ENCODE measurements around the gene UBE2J2. TPM values are rescaled to one million over a fixed set of nuclear protein-coding genes. Genes with fewer than 3 reads are reported as not detected.
A peak's percentile ranks its signal among the peaks of the same experiment; 100 is the strongest.

UBE2J2 gene
- total and polyA plus RNA-seq, 8 donors: 14.0 to 252 (median 46.5) TPM

- 93 to 97% (median 94%) methylated on average over 13 to 21 of the region's 21 CpGs for WGBS, 5 donors
- TF ChIP-seq POLR2A (IDR thresholded peaks at IDR 0.05) (no peak), EP300 (IDR thresholded peaks at IDR 0.05) (no peak), CTCF (IDR thresholded peaks at IDR 0.05) (no peak), POLR2AphosphoS5 (IDR thresholded peaks at IDR 0.05) (no peak)
- Histone ChIP-seq H3K27me3 (no peaks in the 10 kb centered on the region), H3K4me3 (no peak overlapping the region), H3K9me3 (no peaks in the 10 kb centered on the region), H3K4me1 (peaks cover 0 to 57% (median 32%) of the 10 kb centered on the region in 4 donors), H3K36me3 (peaks cover 54 to 100% (median 100%) of the 10 kb centered on the region in 4 donors), H3K27ac (no peak overlapping the region)
- DNase-seq: no peak
- intact Hi-C loops (cut with DNase I; ENCODE audit: low total_unique reads): loop anchor here (10.0 kb wide), 1 partner anchor 49 kb away; the partner anchor contains the start of gene TTLL10
These were observed 49.8 kb downstream of the UBE2J2 start for GRCh38 chr1:1223891-1224290.

- TF ChIP-seq CTCF (IDR thresholded peaks at IDR 0.05) (no peak), POLR2AphosphoS5 (IDR thresholded peaks at IDR 0.05) (no peak), POLR2A (IDR thresholded peaks at IDR 0.05) (no peak), EP300 (IDR thresholded peaks at IDR 0.05) (no peak)
- Histone ChIP-seq H3K27me3 (no peaks in the 10 kb centered on the region), H3K4me1 (peaks cover 0 to 52% (median 28%) of the 10 kb centered on the region in 4 donors), H3K36me3 (peaks cover 54 to 100% (median 100%) of the 10 kb centered on the region in 4 donors), H3K9me3 (no peaks in the 10 kb centered on the region), H3K27ac (no peak overlapping the region), H3K4me3 (no peak overlapping the region)
- DNase-seq: no peak
- intact Hi-C loops (cut with DNase I; ENCODE audit: low total_unique reads): loop anchor here (10.0 kb wide), 1 partner anchor 49 kb away; the partner anchor contains the start of gene TTLL10
- 94 to 98% (median 96%) methylated on average over 9 to 15 of the region's 15 CpGs for WGBS, 5 donors
These were observed 50.3 kb downstream of the UBE2J2 start for GRCh38 chr1:1223321-1223720.

GRCh38 chr1:1222575-1223225 lies 51.0 kb downstream of the UBE2J2 start:
- 90 to 94% (median 92%) methylated on average over 39 to 44 of the region's 44 CpGs for WGBS, 5 donors
- Histone ChIP-seq H3K4me3 (no peak overlapping the region), H3K27ac (peak overlapping the region in 1 of 5 donors; percentile 18), H3K36me3 (peaks cover 54 to 100% (median 100%) of the 10 kb centered on the region in 4 donors), H3K9me3 (no peaks in the 10 kb centered on the region), H3K27me3 (no peaks in the 10 kb centered on the region), H3K4me1 (peaks cover 0 to 45% (median 25%) of the 10 kb centered on the region in 4 donors)
- TF ChIP-seq POLR2A (IDR thresholded peaks at IDR 0.05) (no peak), POLR2AphosphoS5 (IDR thresholded peaks at IDR 0.05) (no peak)
- no peak for DNase-seq
- intact Hi-C loops (cut with DNase I; ENCODE audit: low total_unique reads): loop anchor here (10.0 kb wide), 1 partner anchor 48 kb away; the partner anchor contains the start of gene TTLL10

GRCh38 chr1:1221887-1222574 lies 51.6 kb downstream of the UBE2J2 start:
- Histone ChIP-seq H3K27me3 (no peaks in the 10 kb centered on the region), H3K27ac (peak overlapping the region in 1 of 5 donors; percentile 18), H3K4me1 (peaks cover 0 to 39% (median 24%) of the 10 kb centered on the region in 4 donors), H3K9me3 (no peaks in the 10 kb centered on the region), H3K4me3 (no peak overlapping the region), H3K36me3 (peaks cover 52 to 100% (median 100%) of the 10 kb centered on the region in 4 donors)
- DNase-seq: peak in 1 of 2 donors; percentile 66
- intact Hi-C loops (cut with DNase I; ENCODE audit: low total_unique reads): loop anchor here (10.0 kb wide), 1 partner anchor 47 kb away; the partner anchor contains the start of gene TTLL10
- 37 to 74% (median 57%) methylated on average over 27 to 30 of the region's 30 CpGs for WGBS, 5 donors
- TF ChIP-seq CTCF (IDR thresholded peaks at IDR 0.05) (no peak), POLR2AphosphoS5 (IDR thresholded peaks at IDR 0.05) (no peak), POLR2A (IDR thresholded peaks at IDR 0.05) (no peak), EP300 (IDR thresholded peaks at IDR 0.05) (no peak)

Data from stomach (tissue), 9 donors.